GM18508 (cell line): Measurements from ENCODE around the gene TBC1D22A.

Experiments used
- ATAC-seq: cut with Tn5 transposase; IDR thresholded peaks from one replicate; pipeline ENCODE4 v1.9.1; 2021; ENCODE audit warnings: moderate number of reproducible peaks; ENCODE audit not compliant: insufficient read depth, unreplicated experiment

TBC1D22A gene

DNA sequence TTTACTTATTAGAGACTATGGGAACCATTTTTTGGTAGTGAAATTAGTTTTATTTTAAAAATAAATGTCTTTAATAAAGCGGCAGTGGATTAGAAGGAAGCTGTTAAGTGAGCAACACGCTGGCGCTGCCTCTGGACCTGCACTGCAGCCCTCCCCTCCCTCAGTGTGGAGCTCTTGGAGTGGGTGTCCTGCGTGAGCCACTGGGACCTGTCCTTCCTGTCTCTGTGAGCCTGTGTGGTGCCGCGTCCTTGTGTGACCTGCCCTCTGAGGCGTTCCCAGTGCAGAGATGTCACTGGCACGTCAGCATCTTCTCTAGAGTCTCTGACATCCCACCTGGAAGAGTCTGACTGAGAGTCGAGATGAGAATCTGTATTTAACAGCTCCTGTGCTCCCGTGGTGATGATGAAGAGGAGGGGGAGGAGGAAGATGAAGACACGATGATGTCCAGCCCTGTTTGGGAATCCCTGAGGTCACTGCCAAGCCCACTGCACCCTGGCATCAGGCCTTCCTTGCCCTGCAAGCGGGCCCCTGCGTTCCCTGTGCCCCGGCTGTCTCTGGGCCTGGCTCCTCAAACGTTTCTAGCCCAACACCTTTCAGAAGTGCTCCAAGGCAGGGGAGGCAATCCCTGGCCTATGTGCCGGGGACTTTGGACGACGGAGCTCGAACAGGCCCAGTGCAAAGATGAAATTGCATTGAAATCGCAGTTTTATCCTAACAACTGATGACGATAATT, 271.8 kb downstream of the TBC1D22A start:
- no peak for ATAC-seq

GRCh38 chr22:47034905-47035419, 272.5 kb downstream of the TBC1D22A start:
- ATAC-seq = no peak

- ATAC-seq = no peak
Observed at GRCh38 chr22:47035425-47035881, 273.0 kb downstream of the TBC1D22A start.

GRCh38 chr22:47036352-47036751, 273.9 kb downstream of the TBC1D22A start:
- ATAC-seq = no peak

DNA sequence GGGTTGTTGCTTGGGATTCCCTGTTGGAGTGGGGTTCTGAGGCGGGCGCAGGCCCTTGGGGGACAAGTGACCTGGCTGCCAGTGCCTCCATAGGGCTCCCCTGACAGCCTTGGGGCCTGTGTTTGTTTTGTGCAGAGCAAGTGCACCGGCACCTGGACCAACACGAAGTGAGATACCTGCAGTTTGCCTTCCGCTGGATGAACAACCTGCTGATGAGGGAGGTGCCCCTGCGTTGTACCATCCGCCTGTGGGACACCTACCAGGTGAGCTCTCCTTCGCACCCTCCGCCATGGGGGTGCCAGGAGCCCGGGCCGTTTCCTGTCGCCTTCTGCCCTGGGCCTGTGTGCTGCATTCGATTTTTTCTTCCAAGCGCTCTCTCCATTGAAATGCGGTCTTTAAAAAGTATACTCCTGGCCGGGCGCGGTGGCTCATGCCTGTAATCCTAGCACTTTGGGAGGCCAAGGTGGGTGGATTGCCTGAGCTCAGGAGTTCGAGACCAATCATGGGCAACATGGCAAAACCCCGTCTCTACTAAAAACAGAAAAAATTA, 274.6 kb downstream of the TBC1D22A start:
- ATAC-seq = no peak

GRCh38 chr22:47038206-47038835, 275.9 kb downstream of the TBC1D22A start:
- no peak for ATAC-seq

GRCh38 chr22:47039356-47039755, 276.9 kb downstream of the TBC1D22A start:
- no peak for ATAC-seq

DNA sequence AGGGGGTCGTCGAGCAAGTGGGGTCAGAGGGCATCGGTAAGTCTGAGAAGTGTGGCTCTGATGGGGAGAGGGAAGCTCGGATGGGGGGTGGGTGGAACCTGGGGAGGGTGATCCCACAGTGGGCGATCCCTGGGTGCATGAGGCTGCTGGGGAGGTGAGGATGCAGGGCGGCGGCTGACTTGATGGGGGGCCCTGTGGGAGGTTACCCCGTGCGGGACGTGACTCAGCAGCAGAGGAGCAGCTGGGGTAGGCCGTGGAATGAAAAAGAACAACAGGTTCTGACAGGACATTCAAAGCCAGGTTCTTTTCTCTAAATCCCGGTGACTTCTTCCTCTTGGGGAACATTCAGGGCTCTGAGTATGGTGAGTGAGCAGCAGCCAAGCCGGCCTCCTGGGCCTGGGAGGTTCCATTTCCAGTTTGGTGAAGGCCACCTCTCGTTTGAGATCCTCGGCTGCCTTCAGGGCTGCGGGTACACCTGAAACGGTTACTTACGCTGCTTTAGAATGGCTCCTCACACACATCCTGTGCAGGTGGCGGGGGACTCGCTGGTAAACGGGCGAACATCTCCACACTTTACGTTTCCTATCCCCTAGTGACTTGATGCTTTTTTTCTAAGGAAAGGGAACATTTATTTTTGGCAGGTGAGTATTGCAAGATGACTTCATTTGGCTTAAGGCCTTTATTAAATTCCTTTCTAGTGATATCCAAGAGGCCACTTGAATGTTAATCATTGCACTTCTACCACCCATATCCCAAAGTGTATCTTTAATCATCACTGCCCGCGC, 278.2 kb downstream of the TBC1D22A start:
- ATAC-seq = no peak

DNA sequence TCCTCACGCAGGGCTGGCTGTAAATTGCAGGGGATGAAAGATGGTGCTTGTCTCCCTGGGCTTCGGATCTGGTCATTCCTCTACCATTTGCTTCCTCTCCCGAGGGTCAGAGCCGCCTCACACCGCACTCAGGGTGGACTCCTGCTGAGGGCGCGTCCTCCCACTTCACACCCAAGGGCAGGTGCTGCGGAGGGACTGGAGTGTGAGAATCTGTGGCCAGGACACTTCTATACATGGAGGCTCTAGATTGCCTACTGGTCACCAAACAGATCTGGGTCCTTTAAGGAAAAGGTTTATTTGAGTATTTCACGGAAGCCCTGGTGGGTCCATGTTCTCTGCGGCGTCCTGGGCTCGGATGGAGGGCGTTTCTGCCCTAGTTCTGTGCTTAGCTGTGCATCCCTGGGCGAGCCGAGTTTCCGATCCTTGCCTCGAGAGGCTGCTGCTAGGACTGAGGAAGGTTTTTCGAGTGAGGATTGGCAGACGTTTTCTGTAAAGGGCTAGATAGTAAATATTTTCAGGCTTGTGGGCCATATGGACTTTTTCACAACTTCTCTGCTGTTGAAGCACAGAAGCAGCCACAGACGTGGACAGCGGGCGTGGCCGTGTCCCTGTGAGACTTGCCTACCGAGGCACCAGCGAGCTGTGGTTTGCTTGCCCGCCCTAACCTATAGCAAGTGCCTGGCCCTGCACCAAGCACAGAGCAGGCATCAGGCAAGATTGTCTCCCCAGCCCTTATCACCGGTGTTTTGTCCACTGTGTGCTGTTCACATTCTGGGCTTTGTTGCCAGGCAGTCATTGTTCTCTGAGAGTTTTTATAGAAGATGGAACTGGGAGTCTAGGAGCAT, 279.0 kb downstream of the TBC1D22A start:
- no peak for ATAC-seq

DNA sequence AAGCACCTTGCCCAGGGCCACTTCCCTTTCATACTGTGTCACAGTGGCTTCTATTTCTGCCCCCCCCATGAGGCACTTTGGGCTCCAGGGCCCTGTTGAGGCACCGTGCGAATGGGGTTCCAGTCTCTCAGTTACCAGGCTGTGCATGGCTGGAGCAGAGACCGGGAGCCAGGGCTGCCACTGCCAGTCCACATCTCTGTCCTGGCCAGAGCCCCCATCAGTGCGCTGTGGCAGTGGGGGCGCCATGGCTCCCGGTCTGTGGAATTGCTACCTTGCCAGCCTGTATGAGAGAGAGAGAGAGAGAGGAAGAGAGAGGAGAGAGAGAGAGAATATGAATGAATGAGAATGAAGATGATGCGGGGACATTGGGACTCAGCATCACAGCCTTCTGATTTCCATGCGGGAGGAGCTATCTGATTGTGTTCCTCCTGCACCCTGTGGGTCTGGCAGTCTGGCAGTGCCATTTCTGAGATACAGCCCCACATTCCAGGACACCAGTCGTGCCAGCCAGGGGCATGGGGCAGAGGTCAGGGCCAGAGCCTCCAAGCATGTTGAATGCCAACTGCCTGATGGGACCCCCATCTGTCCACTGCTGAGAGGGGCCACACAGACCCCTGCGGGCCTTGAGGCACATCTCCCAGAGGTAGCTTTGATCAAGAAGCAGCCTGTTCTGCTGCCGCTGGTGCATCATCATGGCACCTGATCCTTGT, 279.8 kb downstream of the TBC1D22A start:
- no peak for ATAC-seq

DNA sequence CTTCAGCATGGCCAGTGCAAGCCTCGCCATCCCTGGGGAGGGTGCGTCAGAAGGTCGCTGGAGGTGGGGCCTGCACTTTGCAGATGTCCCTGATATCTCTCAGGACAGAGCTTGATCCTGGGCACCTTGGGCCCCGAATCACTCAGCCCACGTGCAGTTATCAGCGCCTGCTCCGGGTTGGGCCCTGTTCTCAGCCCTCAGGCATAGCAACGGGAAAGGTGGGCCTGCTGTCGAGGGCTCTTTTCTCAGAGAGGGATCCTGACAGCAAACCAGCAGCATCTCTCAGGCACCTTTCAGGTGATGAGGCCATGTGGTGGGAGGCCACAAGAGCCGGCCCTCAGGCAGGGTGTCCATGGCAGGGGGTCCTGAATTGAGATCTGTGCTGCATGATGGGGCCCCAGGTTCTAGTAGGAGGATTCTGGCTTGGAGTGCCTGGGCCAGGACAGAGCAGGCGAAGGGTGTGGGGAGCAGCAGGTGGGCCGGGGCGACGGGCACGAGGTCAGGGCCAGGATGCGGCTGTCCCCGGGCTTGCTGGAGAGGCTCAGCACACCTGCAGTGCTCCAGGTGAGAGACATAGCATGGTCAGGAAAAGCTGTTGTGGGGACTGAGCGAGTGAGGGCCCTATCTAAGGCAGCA, 280.5 kb downstream of the TBC1D22A start:
- no peak for ATAC-seq

DNA sequence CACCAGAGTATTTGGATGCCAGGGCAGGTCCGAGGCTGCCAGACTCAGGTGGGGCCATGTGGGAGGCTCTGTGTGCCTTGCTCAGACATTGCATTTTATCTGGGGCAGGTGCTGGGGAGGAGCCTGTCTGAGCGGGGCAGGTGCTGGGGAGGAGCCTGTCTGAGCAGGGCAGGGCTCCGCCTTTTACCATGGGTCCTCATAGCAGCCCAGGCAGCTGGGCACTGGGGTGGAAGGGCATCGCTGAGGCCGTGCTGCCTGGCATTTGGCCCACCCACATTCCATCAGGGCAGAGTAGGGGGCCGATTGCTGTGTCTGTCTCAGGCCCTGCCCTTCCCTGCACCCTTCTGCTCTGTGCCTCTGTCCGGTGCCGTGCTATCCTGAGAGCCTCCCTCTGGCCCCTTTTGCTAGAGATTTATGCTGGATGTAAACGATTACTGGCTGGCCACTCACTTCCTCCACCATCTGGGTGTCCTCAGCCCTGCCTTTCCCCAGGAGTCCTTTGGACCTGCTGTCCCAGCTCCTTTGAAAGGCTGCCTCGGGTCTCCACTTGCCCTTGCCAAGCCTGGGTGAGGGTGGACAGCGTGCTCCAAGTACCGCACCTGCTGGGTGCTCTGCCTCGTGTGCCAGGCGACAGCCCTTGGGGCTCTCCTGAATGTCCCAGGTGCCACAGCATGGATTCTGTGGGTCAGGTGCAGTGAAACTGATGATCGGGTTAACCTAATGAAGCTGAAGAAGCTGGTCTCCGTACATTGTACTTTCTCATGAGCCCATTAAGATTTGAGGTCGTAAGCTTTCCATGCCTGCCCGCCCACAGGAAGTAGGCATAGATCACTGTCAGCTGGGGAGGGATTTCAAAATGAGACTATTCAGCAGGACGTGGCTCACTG, 281.6 kb downstream of the TBC1D22A start:
- ATAC-seq = no peak

DNA sequence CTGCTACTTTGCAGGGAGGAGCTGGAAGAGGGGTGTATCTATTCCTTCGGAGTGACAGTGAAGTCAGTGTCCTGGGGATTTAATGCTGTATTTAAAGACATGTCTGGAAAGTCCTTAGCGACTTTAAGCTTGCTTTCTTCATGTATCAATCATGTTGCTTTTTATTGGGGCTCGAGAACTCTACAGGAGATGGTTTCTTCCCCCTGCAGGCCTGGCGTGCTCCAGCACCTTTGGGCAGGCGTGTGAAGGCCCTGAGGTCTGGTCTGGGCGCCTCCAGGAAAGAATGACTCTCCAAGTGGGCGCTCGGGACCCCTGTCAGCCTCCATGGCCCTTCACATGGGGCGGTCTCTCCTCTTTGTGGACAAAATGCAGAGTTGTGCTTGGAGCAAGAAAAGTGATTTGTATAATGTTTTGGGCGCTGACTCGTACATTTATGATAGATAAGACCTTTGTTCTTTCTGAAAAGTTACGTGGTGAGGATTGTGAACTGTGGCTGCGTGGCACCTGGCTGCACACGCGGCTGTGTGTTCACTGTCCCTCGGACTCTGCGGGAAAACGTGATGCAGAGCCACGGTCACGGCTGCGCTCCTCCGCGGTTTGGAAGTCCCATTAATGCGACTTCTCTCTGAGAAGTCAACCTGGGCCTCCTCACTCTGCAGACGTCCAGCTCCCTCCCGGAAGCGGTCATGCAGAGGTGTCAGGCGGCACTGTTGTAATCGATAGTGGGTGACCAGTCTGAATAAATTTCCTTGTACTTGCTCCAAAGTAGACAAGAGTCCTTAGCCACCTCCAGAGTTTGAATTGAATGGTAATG, 282.5 kb downstream of the TBC1D22A start:
- ATAC-seq = no peak

DNA sequence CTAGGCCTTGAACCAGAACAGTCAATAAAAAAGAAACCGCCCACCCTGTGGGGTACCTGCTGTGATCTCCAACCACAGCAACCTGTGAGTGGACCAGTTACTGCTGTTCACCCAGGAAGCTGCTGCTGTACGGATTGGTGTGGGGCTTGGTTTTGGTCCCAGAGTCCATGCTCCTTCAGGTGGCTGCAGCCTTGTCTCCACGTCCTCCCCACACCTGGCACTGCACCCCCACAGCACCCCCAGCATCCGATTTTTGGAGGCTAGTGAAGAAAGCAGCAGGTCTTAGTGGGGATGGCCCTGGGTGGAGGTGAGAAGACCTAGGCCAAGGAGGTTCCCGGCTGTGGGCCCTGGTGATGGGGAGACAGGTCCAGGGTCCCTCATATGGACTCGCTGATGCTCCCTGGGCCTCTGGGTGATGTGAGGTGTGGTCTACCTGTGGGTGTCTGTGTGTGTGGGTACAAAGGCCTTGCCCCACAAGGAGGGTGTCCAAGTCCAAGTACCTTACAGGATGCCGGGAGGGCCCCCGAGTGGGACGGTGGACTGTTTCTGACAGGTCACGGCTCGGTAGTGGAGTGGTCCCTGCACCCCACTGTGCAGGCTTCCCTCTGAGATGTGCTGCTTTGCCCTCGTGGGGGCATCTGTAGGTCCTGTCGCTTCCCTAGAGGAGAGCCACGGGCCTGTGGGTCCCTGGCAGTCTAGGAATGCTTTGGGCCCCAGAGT, 283.4 kb downstream of the TBC1D22A start:
- no peak for ATAC-seq

- ATAC-seq = no peak
Observed at GRCh38 chr22:47046411-47047065, 284.1 kb downstream of the TBC1D22A start.
